GM18870 (cell line): Measurements from ENCODE around the gene SLC2A11.

ENCODE experiments used
- ATAC-seq: cut with Tn5 transposase; IDR thresholded peaks from one replicate; pipeline ENCODE4 v1.9.1; 2021; ENCODE audit warnings: moderate library complexity; ENCODE audit not compliant: unreplicated experiment

SLC2A11 gene, protein sequence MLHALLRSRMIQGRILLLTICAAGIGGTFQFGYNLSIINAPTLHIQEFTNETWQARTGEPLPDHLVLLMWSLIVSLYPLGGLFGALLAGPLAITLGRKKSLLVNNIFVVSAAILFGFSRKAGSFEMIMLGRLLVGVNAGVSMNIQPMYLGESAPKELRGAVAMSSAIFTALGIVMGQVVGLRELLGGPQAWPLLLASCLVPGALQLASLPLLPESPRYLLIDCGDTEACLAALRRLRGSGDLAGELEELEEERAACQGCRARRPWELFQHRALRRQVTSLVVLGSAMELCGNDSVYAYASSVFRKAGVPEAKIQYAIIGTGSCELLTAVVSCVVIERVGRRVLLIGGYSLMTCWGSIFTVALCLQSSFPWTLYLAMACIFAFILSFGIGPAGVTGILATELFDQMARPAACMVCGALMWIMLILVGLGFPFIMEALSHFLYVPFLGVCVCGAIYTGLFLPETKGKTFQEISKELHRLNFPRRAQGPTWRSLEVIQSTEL

GRCh38 chr22:23857606-23858483, at the start of gene SLC2A11:
Gene SLC2A11, plus strand, starts transcription at chr22:23857875. Its CDS starts 125 bp downstream, at chr22:23858000.
- peak; percentile 91 for ATAC-seq

DNA sequence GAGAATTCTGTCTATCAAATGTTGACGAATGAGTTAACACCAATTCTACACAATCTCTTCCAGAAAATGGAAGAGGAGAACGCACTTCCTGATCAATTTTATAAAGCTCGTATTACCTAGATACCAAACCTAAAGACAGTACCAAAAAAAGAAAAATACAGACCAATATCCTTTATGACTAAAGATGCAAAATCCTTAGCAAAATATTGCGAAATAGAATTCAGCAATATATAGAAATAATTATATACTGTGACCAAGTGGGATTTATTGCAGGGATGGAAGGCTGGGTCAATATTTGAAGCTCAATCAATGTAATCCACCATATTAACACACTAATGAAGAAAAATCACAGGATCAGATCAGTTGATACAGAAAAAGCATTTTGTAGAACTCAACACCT, 45.3 kb upstream of the SLC2A11 start:
- no peak for ATAC-seq

GRCh38 chr22:23815541-23816155, 42.0 kb upstream of the SLC2A11 start:
- no peak for ATAC-seq

DNA sequence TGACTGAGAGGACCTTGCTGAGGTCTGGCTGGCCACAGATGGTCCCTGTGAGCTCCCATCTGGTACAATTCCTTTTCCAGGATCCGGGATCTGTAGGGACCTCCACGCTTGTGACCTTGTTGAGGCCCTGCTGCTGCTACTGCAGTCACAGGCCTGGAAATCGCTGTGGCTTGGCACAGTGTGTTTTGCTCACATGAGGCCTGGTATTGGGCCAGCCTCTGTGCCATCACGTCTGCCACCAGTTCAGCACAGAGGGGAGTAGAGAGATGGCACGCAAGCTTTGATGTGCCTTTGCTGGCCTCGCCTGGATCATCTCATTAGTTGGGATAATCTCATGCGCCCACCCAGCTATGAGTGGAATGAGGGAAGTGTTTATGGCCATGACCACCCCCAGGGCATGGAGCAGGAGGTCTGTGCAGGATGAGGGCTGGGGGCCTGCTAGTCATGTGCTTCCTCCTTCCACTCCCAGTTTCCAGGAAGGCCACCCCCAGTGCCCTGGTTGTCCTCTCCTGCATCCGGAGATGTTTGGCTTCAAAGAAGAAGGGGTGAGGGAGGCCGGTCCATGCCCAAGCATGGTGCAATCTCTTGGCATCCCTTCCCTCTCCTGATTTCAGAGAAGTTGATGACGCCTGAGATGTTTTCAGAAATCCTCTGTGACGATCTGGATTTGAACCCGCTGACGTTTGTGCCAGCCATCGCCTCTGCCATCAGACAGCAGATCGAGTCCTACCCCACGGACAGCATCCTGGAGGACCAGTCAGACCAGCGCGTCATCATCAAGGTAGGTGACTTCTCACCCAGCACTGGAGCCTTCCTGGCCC, 41.3 kb upstream of the SLC2A11 start:
- ATAC-seq, result no peak

DNA sequence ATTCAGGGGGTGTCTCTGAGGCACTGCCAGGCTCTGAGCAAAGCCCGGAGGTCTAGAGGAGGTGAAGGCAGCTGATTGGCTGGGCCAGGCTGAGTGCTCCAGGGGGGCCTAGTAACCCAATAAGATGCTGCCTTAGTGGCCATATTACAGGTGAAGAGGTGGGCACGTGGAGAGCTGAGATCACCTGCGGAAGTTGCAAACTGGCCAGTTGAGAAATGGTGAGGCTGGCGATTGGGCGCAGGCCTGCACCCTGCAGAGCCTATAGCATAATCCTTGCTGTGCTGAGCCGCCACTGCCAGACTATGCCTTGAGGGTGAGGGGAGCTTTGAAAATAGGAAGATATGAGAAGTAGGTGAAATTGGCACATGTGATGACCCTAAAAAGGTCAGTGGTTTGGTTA, 40.5 kb upstream of the SLC2A11 start:
- ATAC-seq, result no peak

- ATAC-seq, result no peak
These were observed 39.1 kb upstream of the SLC2A11 start for GRCh38 chr22:23818541-23818940.

DNA sequence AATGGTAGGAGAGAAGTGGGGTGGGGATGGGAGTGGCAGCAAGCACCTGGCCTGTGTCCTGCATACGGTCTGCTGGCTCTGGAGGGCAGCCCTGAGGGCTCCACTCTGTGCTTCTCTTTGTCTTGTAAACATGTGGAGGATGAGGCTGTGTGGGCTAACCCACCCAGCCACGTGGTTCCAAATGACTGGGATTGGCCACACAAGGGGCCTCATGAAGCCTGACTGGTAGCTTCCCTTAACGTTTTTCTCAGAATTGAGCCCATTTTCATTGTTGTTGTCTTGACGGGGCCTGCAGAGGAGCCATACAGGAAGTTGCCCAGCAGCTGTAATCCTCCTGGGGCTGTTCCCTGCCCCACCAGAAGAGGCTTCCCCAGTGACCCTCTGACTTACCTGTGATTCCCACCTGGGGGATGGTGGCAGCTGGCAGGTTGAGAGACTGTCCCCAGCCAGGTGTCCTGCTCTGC, 36.9 kb upstream of the SLC2A11 start:
- ATAC-seq, result no peak

DNA sequence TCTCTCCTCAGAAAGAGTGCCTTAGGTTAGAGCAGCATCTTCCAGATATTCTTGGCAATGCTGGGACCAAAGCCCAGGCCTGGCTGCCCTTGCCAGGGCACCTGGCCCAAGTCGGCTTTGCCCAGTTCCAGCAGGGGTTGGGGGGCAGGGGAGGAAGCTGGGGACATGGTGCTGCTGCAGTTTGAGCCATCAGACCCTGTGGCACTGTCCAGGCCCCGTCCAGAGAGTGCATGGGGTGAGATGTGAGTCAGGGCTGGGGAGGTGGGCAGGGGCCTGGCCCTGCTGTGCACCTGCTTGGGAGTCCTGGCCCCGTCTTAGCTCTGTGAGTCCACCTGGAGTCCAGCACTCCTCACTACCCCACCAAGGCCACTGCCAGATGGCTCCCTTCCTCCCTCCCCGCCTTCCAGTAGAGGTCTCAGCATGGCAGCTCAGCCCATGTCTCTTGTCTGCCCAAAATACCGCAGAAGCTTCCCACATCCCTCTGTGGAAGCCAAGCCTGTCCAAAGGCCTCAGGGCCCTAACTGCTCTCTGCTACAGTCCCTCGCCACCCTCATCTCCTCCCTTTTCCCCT, 35.5 kb upstream of the SLC2A11 start:
- ATAC-seq, result no peak

DNA sequence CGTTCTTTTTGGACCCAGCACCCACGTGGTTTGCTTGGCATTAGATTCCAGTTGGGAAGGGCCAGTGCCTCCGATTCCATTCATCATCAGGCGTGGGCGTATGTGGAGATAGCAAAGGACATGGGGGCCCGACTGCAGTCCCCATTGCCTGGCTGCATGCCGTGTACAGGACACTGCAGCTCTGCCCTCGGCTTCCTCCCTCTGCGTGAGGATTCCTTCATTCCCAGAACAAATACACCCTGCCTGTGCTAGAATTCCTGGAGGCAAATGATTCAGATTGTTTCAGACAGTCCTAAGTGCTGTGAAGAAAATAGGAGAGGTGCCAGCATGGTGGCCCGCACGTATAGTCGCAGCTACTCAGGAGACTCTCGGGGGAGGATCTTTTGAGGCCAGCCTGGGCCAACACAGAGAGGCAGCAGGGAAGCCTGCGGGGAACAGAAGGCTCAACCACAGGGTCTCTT, 34.3 kb upstream of the SLC2A11 start:
- no peak for ATAC-seq

- ATAC-seq, result no peak
These were observed 33.0 kb upstream of the SLC2A11 start for GRCh38 chr22:23824476-23825245.

DNA sequence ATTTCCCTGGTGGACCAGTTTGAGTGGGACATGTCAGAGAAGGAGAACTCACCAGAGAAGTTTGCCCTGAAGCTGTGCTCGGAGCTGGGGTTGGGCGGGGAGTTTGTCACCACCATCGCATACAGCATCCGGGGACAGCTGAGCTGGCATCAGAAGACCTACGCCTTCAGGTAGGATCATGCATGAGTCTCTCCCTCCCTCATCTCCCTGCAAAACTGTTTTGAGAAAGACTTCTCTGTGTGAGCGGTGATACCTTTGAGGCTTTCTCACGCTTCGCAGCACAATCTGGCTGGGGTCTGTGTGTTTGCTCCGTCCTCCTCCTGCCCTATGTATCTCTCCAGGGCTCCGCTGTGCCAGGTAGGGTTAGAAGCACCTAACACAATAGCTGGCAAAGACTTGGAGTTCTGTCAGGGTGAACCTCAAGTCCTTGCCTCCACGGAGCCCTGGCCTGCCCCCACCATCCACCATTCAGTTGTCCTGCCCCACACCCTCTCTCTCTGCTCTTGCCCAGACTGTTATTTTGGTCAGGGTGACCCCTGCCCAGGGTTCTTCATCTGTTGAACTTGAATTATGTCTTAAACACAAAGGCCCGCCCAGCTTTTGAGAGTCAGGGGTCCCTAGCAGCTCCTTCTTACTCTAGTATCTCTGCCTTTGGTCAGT, 32.3 kb upstream of the SLC2A11 start:
- no peak for ATAC-seq

- ATAC-seq, result no peak
These were observed 30.9 kb upstream of the SLC2A11 start for GRCh38 chr22:23826510-23827350.

GRCh38 chr22:23827351-23827995, 30.2 kb upstream of the SLC2A11 start:
- ATAC-seq, result no peak

GRCh38 chr22:23828800-23829680, 28.6 kb upstream of the SLC2A11 start:
- ATAC-seq, result no peak

DNA sequence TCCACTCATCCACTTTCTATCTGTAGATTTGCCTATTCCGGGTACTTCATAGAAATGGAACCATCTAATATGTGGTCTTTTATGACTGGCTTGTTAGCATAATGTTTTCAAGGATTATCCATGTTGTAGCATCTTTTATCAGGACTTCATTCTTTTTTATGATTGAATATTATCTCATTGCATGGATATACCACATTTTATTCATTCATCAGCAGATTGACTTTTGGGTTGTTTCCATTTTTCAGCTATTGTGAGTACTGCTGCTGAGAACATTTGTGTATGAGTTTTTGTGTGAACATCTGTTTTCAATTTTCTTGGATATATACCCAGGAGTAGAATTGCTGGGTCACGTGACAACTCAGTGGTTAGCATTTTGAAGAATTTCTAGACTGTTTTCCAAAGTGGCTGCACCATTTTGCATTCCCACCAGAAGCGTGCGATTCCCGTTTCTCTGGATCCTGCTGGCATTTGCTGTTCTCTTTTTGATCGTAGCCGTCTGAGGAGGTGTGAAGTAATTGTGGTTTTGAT, 27.8 kb upstream of the SLC2A11 start:
- no peak for ATAC-seq

- ATAC-seq, result no peak
These were observed 26.4 kb upstream of the SLC2A11 start for GRCh38 chr22:23831261-23831660.
